Measurements from ENCODE around the gene FGF19.
A peak's percentile ranks its signal among the peaks of the same experiment; 100 is the strongest.
"Not testable (repeated sequence)": the region's sequence is repeated elsewhere in the genome, so short reads cannot be mapped to it uniquely, and the experiment has no call there.

The FGF19 gene

GRCh38 chr11:69695581-69695980 is 8.2 kb downstream of the FGF19 start:
- DNase-seq: no peak

GRCh38 chr11:69694781-69695180 is 9.0 kb downstream of the FGF19 start:
- no peak for DNase-seq

GRCh38 chr11:69692422-69692821 is 11.4 kb downstream of the FGF19 start:
- no peak for DNase-seq

GRCh38 chr11:69691463-69691862 is 12.4 kb downstream of the FGF19 start:
- DNase-seq: no peak

- no peak for DNase-seq
These were observed 14.1 kb downstream of the FGF19 start for GRCh38 chr11:69689484-69690319.

- DNase-seq: not testable (repeated sequence)
These were observed 15.7 kb downstream of the FGF19 start for GRCh38 chr11:69687969-69688771.

- DNase-seq: no peak
These were observed 17.0 kb downstream of the FGF19 start for GRCh38 chr11:69686856-69687255.

GRCh38 chr11:69686452-69686851 is 17.4 kb downstream of the FGF19 start:
- DNase-seq: no peak

GRCh38 chr11:69685348-69685747 is 18.5 kb downstream of the FGF19 start:
- no peak for DNase-seq

- DNase-seq: no peak
These were observed 19.2 kb downstream of the FGF19 start for GRCh38 chr11:69684651-69685050.

- no peak for DNase-seq
These were observed 20.0 kb downstream of the FGF19 start for GRCh38 chr11:69683764-69684333.

- no peak for DNase-seq
These were observed 21.0 kb downstream of the FGF19 start for GRCh38 chr11:69682681-69683326.

- DNase-seq: no peak
These were observed 21.6 kb downstream of the FGF19 start for GRCh38 chr11:69682221-69682620.

GRCh38 chr11:69680688-69681087 is 23.1 kb downstream of the FGF19 start:
- DNase-seq: no peak

GRCh38 chr11:69677749-69678148 is 26.1 kb downstream of the FGF19 start:
- no peak for DNase-seq

- peak; percentile 91 for DNase-seq
These were observed 28.7 kb downstream of the FGF19 start, which contains the start of gene LTO1 for GRCh38 chr11:69674886-69675714. TSS of gene LTO1 (minus strand) at chr11:69675353. CDS start at chr11:69675239, 114 bp downstream.

GRCh38 chr11:69674267-69674885 is 29.4 kb downstream of the FGF19 start:
- DNase-seq: peak; percentile 7

- no peak for DNase-seq
These were observed 31.9 kb downstream of the FGF19 start for GRCh38 chr11:69671734-69672465.

- peak; percentile 28 for DNase-seq
These were observed 33.5 kb downstream of the FGF19 start for GRCh38 chr11:69670158-69670845.

- DNase-seq: no peak
These were observed 34.3 kb downstream of the FGF19 start for GRCh38 chr11:69669486-69669885.

All from kidney glomerular epithelial cell (primary cell).